NCI-H524 (cell line): ENCODE measurements around the gene FARP2.

Source experiments
- DNase-seq, 2 experiments: peaks; one replicate each; lab custom pipeline; 2025; lab: John Stamatoyannopoulos, UW

Gene FARP2

GRCh38 chr2:241532733-241533601 is 176.9 kb downstream of the FARP2 start:
- DNase-seq, result no peak

GRCh38 chr2:241534293-241534692 is 178.2 kb downstream of the FARP2 start:
- DNase-seq, result no peak

- no peak for DNase-seq
Observed at GRCh38 chr2:241534701-241535375, 178.8 kb downstream of the FARP2 start.

DNA sequence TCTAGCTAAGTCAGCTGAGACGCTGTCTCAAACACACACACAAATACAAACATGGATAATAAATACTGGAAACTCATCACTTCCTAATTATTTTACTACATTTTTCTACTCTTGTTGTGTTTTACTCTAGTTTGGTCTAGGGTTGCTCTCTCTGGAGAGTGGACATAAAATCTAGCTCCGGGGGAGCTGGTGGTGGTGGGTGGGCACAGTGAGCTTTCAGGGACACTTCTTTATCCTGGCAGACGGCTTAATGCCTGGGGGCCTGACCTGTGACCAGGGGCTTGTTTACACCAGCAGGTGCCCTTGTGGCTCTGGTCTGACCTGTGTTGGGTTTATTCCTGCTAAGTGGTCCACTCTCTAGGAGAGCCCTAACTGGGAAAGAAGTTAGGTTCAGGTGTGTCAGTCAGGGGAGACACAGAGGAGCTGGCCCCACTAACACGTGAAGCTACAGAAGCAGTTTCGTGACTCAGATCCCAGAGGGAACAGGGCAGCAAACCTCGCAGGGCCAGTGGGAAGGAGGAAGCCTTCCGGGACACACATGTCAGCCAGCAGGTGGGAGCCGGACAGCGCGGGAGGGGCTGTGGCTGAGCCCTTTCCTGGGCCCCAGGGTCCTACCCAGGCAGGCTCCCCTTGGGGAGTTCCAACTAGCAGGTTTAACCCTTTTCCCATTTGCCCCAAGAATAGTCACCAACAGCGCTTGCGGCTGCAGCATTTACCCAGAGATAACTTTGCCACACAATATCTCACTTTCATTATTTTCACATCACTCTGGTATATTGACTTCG is 180.0 kb downstream of the FARP2 start:
- DNase-seq, result no peak

DNA sequence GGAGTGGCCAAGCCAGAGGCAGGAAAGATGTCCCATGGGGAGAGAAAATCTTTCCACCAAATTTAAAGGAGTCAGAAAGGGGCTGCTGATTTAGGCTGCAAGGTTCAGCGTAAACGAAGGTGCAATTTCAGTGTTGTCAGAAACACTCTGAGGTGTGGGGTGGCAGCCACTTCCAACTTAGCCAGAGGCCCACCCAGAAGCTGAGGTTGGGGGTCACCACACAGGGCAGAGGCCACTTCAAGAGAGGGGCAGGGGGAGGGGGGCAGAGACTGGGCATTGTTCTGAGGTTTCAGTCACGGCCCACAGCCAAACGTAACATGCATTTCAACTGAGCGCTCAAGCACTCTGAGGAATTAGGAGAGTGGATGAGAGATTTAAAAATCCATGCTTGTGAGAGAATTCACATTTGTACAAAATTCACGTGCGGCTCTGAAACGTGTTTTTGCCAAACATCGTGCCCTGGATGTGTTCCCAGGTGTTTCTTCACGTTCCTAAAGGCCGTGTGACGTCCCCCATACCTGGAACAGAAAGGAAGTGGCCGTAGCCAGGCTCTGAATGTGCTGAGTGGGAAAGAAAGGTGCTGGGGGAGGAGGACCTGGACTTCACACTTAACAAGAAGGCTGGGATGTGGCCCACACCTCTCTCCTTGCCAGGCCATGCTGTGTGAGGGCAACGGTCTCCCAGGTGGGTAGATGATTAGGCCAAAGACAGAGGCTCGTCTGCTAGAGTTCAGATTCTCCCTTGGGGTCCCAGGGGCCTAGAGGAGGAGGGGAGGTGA is 182.9 kb downstream of the FARP2 start:
- DNase-seq, result no peak

DNA sequence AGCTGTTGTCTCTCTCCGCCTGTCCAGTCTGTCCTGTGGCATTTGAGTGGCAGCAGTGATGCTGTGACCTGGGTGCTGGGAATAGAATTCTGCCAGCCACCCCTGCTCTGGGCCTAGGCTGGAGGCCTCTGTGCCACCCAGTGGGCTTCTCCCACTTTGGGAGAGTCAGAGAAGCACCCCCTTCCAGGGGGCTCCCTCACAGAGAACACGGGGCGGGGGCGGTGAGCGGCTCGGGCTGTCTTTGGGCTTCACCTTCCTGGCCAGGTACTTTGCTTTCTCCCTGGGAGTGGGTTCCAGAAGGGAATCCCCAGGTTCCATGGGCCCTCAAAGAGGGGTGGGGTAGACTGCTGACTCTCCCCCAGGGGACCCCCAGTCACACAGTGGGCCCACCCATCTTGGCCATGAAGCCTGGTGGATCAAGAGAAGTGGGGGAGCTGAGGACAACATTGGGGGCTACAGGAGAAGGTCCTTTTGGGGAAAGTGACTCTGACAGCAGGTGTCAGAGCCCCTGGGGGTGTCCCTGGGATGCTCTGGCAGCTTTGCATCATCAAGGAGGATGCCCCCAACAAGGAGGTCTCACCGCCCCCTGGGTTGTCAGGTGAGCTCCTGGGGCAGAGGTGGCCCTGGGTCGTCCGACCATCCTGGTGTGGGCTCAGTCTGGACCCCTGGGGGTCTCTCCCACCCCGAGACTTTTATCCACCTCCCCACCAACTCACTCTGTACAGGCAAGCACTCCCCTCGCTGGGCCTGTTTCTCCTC is 183.7 kb downstream of the FARP2 start:
- DNase-seq, result no peak

DNA sequence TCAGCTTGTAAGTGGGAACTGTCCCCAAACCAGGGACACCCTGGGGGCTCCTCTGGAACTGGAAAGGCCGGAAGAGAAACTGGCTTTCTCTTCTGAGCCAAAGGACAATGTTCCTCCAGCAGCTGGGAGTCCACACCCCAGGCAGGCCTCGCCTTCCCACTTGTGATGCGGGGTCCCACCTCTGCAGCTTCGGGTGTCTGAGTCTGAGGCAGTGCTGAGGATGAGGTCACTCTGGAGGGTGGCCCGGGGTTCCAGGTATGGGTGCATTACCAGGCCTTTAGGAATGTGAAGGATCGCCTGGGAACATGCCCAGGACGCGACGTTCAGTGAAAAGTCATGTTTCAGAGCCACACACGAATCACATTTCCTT is 184.3 kb downstream of the FARP2 start:
- no peak for DNase-seq

GRCh38 chr2:241540771-241541561 is 184.9 kb downstream of the FARP2 start:
- DNase-seq, result peak in 1 of 2 experiments; percentile 25

DNA sequence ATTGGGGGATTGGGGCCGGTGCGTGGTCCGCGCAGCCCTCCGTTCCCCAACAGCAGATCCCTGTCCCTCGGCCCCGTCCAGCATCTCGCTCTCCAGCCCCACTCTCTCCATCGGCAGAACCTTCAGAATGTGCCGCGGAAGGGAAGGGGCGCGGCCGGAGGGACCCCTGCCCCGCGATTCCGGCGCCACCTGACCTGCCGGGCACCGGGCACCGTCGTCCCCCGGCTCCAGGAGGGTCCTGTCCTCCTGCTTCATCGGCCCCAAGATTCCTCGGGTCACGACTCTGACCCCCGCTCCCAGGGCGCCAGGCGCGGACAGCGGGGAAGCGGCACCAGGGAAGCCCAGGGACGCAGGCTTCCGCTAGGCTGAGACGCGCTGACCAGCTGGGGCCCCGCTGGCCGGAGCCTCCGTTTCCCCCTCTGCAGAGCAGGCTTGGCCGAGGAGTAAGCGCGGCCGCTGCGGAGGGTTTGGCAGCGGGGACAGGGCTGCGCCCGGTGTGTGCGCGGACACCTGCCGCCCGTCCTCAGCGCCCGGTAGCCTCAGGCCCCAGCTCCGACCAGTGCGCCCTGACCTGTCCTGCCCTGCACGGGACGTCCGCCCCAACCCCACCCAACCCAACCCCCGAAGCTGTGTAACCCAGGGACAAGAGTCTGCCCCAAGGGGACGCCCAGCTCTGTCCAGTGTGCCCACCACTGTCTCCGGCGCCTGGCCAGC is 185.6 kb downstream of the FARP2 start:
- DNase-seq, result no peak

DNA sequence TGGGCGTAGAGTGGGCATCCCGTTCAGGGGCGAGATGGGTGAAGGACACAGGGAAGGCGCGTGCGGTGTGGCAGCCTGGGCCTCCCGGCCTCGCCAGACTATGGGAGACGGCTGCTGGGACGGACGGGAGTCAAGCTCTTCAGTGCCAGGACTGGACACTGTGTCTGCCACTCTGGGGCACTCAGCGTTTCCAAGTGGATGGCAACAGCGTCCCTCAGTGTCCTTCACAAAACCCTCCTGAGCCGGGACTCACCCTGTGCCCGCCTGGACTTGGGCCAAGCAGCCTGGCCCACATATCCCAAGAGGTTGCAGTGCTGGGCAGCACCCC is 186.2 kb downstream of the FARP2 start:
- DNase-seq, result peak in 1 of 2 experiments; percentile 12
